HG02884 (cell line): ENCODE measurements around the gene IQGAP2.
"Not testable (repeated sequence)": the region's sequence is repeated elsewhere in the genome, so short reads cannot be mapped to it uniquely, and the experiment has no call there.

Source experiments
- ATAC-seq: cut with Tn5 transposase; IDR thresholded peaks from one replicate; pipeline ENCODE4 v1.9.1; 2021; ENCODE audit warnings: mild to moderate bottlenecking, moderate library complexity; ENCODE audit not compliant: unreplicated experiment

Gene IQGAP2, protein sequence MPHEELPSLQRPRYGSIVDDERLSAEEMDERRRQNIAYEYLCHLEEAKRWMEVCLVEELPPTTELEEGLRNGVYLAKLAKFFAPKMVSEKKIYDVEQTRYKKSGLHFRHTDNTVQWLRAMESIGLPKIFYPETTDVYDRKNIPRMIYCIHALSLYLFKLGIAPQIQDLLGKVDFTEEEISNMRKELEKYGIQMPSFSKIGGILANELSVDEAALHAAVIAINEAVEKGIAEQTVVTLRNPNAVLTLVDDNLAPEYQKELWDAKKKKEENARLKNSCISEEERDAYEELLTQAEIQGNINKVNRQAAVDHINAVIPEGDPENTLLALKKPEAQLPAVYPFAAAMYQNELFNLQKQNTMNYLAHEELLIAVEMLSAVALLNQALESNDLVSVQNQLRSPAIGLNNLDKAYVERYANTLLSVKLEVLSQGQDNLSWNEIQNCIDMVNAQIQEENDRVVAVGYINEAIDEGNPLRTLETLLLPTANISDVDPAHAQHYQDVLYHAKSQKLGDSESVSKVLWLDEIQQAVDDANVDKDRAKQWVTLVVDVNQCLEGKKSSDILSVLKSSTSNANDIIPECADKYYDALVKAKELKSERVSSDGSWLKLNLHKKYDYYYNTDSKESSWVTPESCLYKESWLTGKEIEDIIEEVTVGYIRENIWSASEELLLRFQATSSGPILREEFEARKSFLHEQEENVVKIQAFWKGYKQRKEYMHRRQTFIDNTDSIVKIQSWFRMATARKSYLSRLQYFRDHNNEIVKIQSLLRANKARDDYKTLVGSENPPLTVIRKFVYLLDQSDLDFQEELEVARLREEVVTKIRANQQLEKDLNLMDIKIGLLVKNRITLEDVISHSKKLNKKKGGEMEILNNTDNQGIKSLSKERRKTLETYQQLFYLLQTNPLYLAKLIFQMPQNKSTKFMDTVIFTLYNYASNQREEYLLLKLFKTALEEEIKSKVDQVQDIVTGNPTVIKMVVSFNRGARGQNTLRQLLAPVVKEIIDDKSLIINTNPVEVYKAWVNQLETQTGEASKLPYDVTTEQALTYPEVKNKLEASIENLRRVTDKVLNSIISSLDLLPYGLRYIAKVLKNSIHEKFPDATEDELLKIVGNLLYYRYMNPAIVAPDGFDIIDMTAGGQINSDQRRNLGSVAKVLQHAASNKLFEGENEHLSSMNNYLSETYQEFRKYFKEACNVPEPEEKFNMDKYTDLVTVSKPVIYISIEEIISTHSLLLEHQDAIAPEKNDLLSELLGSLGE (N-terminal part only)

DNA sequence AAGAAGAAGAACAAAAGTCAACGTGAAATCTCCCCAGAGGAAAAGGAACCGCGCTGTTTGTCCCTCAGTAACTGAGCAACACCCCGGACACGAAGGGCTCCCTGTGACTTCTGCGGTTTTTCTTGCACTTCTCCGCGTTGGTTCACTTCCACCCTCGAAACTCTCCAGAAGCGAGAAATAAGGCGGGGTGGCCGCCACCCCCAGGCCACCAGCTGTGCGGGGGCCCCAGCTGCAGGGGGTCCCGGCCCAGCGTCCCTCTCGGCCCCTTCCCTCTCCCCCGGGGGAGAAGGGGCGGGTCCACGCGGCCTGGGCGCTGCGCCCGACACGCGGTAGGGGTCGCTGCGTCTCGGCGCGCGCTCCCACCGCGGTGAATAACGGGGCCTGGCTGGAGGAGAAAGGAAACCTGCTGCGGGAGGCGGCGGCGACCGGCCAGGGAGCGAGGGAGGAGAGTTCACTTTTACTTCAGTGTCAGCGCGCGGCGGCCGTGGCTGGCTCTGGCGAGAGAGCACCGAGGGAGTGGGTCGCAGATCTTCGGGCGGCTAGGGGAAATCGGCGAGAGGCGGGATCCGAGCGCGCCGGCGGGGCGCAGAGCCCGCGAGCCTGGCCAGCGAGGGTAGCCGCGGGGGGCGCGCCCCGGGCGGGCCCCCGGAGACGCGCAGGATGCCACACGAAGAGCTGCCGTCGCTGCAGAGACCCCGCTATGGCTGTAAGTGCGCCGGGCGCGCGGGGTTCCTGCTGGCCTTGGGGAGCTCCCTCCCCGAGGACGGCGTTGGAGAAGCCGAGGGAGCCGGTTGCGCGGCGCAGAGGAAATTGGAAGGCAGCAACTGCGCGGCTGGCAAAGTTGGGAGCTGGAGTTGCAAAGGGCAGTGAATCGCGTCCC, at the start of gene IQGAP2:
Gene IQGAP2 (plus strand): TSS at position 400 of the 880 bp plus-strand sequence. CDS start 261 bp downstream, at position 661.
- ATAC-seq = peak; percentile 50

DNA sequence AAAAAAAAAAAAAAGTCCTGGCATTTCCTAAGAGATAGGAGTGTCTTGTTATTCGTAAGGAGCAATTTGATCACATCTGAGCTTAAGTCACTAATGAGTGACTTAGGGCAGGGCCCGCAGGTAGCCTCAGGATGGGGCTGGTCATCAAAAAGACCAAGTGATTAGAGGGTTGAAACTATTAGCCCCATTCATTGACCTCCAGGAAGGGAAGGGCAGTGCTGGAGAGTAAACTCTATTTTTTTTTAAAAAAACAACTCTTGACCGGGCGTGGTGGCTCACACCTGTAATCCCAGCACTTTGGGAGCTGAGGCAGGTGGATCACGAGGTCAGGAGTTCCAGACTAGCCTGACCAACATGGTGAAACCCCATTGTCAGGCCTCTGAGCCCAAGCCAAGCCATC, 46.2 kb upstream of the IQGAP2 start:
- no peak for ATAC-seq

DNA sequence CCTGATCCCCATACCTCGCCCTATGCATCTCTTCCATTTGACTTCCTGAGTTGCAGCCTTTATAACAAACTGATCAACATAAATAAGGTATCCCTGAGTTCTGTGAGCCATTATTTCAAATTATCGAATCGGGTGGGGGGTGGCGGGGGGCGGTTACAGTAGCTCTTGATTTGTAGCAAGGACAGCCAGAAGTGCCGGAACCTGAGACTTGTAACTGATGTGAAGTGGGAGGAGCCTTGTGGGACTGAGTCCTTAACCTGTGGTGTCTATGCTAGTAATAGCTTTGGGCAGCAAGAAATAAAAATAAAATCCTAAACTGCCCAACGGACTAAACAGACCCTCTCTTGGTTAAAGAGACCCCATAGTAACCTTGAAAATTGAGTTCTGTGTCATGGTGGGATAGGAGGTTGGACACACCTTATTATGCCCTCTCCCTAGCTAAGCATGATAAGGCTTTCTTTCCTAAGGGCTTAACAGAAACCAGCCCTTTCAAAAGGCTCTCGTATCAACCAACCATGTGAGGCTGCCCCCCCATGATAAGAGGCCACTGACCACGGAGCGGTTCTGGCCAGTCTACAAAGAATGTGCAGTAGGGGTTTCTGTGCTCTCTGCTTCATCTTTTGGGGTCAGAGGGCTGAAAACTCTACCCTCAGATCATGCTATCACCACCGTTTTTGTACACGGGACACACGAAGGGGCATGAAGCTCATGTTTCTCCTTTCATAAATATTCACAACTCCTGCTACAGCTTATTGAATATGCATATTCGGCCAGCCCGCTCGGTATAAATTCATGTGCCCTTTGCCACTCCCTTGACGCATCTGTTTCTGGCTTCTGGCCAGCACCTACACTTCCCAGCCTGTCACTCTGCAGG, 39.5 kb upstream of the IQGAP2 start:
- ATAC-seq = no peak

DNA sequence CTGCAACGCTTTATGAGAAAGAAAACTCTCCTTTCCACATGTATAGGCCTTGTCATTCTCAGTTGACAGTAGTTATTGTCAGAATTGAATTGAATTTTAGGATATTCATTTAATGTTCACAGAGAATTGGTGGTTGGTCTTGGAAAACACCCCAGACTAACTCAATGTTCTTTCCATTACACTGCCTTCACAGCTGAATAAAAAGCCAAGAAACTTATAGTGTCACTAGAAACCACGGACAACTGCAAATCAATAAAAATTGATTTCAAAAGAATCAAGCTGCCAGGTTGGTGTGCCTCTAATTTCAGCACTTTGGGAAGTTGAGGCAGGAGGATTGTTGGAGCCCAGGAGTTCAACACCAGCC, 38.9 kb upstream of the IQGAP2 start:
- no peak for ATAC-seq

DNA sequence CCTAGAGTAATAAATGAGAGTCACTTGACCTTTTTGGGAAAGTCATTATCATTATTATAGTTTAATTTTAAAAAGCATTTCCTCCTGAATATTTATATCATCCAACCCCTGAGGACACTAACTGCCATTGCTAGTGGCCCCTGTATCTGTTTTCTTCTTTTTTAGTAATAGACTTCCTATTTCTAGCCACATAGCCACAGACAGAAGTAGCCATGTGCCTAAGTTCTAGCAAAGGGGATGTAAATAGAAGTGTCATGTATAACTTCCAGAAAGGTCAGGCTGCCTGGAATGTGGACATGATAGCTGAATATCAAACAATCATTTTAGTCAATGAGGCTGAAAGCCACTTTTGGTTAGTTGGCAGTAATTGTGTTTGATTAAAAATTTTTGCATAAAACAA, 37.5 kb upstream of the IQGAP2 start:
- ATAC-seq = no peak

DNA sequence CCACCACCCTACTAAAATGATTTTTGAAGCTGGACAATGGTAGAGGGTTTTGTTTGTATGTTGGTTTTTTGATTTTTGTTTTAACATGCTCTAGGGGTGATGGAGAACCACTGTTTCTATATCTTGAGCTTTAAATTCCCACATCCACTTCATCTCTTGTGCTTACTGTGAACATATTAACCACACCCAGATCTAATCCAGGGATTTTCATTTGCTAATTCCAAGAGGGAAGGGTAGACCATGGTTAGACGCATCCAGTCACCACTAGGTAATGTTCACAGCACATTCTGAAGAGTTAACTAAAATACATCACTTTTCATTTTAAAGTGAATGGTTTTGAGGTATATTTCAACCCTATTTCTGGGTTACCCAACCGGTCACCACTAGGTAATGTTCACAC, 36.5 kb upstream of the IQGAP2 start:
- no peak for ATAC-seq

DNA sequence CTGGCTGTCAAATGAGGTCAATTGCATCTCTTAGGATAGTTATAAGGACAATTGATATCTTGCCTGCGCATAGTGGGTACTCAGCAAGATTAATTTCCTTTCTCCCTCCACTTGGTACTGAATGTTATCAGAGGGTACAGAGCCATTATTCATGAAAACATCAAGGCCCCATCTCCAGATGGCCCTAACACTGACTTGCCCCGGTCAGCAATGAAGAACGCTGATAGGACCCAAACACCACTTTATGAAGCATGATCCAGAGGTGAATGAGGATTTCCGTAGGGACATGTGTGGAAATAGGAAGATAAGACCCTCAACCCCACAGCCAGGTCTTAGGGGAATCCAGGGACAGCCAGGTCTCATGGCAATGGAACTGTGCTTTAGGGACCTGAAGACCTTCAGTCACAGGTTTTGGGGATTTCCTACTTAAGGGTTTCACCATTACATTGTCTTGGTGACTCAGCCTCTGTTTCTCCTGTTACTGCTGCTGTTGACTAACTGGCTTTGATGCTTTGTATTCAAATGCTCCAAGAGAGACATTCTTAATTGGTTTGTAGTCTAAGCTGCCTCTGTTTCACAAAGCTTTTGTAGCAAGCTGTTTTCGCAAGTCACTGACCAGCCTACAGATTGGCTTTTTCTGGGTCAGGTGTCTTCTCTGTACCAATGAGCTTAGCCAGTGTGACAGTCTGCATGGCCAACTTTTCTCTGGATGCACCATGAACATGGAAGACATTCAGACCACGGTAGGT, 35.3 kb upstream of the IQGAP2 start:
- ATAC-seq = no peak

DNA sequence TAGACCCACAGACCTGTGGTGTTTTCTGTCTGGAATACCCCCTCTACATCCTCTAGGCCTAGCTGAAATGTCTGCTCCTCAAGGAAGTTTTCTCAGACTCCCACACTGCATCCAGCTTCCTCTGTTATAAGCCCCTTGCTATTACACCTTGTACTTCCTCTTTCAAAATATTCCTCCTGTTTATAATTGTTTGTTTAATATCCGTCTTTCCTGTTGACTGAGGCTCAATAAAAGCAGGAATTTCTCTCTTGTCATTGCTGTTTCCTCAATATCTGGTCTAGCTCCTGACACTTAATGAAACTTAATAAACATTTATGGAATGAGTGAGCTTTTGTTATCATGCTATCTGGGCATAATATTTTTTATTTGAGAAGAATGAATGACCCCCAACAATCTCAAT, 34.1 kb upstream of the IQGAP2 start:
- no peak for ATAC-seq

DNA sequence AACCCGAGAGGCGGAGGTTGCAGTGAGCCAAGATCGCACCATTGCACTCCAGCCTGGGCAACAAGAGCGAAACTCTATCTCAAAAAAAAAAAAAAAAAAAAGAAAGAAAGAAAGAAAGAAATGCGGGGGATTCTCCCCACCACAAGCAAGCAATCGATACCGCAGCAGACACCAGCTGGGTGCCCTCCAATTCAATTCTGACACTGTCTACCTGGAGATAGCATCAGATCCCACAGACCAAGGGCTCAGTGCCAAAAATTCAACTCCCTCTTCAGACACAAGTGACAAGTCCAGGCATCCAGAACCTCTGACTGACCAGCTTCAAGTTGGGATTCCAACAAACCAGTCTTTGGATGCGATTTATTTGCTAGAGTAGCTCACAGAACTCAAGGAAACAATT, 33.4 kb upstream of the IQGAP2 start:
- not testable (repeated sequence) for ATAC-seq

DNA sequence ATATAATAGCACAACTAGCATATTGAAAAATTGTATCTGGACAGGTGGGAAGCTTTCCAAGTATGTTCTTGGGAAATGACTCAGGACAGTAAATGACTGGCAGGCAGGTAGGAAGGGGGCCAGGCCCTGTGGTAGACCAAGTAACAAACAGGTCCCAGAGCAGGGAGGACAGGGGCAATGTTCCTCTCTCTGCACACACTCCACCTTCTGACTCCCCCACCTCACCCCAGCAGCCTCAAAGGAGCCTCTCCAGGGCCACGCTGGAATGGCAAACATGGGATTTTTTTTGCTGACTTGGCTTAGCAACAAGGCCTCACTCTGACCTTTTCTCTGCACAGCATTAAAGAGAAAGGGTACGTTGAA, 31.1 kb upstream of the IQGAP2 start:
- no peak for ATAC-seq

DNA sequence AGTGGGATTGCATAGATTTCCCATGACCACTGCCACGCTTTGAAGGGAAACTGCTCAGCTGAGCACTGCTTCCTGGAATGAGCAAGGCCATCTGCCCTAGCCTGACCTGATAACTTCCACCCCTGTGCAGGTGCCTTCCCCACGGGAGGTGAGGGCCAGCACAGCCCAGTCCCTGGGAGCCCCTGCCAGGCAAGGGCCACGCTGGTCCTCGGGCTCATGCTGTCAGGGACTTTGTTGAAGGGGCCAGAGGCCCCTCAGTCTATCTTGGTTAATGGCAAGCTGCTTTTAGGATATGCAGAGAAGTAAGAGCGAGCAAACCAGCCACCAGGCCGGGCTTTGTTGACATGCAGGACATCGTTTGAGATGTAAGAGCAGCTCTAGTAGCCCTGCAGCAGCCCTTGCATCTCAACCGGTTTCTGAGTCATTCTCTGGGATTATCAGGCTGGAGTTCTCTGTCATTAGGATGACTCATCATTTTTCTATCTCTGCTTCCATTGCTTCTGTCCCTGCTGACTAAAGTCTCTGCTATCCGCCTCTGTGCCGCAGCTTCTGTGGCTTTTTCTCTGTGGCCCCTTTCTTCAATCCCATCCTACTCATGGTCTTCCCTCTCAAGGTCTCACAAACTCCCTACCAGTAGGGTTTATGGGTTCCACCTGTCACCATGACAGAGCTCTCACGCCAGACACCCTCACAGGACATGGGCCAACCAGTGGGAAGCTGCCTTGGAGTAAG, 30.6 kb upstream of the IQGAP2 start:
- ATAC-seq = no peak

DNA sequence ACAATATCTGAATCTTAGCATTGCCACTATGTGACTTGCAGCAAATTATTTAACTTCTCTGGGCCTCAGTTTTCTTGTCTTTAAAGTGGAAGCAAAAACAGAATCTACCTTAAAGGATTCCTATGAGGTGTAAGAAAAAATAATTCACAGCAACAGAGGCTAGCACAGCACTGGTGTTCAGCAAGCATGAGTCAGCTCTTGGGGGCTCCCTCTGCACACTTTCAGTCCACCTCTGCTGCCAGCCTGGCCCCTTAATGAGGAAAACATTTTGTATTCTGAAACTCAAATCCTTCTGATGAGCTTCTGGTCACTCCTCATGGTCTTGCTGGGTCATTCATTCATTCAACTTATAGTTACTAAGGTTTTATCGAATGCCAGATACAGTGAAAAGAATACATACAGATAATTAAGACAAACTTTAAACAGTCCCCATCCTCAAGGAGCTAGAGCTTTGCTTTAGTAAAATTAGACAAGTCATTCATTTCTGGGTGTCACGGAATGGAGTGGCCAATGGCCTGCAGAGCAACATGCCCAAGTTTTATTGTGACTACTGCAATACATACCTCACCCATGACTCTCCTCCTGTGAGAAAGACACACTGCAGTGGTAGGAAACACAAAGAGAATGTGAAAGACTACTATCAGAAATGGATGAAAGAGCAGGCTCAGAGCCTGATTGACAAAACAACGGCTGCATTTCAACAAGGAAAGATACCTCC, 26.8 kb upstream of the IQGAP2 start:
- ATAC-seq = no peak

DNA sequence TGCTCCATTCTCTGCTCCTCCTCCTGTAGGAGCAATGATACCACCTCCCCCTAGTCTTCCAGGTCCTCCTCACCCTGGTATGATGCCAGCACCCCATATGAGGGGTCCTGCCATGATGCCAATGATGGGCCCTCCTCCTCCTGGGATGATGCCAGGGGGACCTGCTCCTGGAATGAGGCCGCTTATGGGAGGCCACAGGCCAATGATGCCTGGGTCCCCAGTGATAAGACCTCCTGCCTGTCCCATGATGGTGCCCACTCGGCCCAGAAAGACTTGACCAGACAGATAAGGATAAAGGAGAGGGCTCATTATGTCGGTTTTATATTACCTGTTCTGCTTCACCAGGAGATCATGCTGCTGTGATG, 26.2 kb upstream of the IQGAP2 start:
- no peak for ATAC-seq

DNA sequence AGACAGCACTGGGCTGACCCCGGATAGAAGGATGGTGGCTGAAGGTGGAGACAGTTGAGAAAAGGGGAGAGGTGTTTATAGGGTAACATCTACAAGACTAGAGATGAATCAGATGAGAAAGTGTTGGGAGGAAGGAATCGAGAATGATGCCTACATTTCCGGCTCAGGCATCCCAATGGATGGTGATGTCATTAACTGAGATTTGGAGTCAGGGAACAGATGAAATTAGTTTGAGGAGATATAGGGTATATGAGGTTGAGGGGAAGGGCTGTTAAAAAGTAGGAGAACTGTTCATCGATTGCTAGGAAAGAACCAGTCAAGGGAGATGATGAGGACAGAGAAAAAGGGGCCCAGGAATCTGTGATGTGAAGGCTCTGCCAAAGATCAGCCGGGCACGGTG, 24.7 kb upstream of the IQGAP2 start:
- ATAC-seq = no peak

DNA sequence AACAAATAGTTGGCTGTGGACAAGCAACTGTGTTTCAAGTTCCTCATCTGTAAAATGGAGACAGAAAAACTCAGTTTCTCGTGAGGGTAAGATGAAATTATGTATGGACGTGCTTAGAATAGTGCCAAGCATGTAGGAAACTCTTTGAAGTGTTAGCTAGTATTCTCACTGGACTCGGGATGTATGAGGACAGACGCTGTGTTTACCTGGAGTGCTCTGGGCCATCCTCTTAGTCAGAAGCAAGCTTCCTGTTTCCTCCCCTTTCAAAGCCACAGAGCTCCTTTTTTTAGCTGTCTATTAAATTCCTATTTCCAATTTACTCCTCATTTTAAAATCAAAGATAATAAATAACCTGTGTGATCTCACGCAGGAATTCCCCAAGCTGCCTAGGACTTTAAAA, 23.8 kb upstream of the IQGAP2 start:
- ATAC-seq = no peak

DNA sequence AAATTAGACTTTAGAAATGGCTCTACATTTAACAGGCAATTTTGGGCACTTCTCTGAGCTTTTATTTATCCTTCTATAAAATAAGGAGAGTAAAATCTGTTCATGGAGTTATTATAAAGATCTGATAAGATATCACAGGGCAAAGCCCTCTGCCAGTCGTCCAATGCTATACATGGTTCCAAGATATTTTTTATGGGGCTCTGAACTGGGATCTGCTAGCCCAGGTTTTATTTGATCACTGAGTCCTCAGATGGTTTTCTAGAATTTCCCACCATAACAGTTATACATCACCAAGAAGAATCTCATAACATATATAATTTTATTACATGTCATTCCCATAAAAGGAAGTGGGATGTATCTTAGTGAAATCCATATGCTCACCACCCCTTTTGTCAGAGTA, 23.2 kb upstream of the IQGAP2 start:
- no peak for ATAC-seq

DNA sequence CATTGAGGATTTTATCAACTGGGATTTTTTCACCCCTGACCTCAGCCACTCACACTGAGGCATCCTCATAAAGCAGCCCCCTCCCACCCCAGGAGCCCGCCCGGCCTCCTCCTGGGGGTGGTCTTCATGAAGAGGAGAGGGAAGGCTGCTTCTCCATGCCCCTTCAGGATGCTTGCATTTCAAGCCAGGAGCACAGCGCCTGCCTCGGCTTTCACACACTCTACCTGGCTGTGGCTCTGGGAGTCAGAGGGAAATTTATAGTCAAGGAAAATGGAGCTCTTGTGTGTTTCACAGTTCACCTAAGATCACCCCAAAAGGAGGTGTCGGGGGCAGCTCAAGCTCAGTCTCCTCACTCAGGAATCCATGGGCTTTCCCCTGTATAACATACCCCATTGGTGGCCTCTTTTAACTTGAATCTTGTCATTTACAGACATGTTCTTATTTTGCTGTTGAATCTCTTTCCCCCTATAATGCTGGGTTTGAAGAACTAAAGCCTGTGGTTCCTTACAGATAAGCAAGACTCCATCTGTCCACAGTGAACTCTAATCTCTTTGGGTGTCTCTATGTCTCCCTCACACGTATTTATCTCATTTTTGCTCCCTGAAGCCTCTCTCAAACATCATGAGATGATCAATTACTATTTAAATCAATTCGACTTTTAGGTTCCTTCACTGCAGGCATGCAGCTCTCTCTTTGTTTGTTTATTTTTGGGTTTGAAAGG, 22.6 kb upstream of the IQGAP2 start:
- no peak for ATAC-seq
